ENCODE measurements around the gene CEP89. TPM values are rescaled to one million over a fixed set of nuclear protein-coding genes. Genes with fewer than 3 reads are reported as not detected.
"Not testable (repeated sequence)": the region's sequence is repeated elsewhere in the genome, so short reads cannot be mapped to it uniquely, and the experiment has no call there.

CEP89 gene
- total RNA-seq, 2 experiments from 2014 or later, result 15.6 to 21.0 TPM

DNA sequence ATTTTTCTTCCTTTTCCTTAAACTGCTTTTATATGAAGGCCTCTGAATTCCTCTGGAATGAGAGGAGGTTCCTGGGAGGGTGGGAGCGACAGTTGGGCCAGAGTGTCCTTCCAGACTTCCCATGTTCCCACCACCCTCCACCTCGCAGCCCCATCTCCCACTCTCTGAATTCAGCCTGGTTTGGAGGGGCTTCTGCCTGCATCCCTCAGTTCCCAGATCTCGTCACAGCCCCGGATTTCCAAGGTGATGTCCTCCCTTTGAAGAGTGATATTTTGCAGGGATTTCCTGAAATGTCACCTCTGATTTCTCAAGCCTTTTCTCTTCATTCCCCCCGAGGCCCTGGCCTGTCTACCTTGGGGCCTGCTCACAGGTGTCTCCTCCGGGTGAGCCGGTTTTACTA lies 85.5 kb downstream of the CEP89 start:
- intact Hi-C loops (cut with micrococcal nuclease), result no loop called here
- H3K27me3 Mint-ChIP-seq, result no peaks in the 10 kb centered on the region
- H3K36me3 Mint-ChIP-seq, result peaks cover 11% of the 10 kb centered on the region
- peaks cover 5% of the 10 kb centered on the region for H3K9me3 Mint-ChIP-seq
- ChIA-PET CTCF (no interaction called here), POLR2A (no interaction called here)
- no peak overlapping the region for H3K4me3 Mint-ChIP-seq
- H3K4me1 Mint-ChIP-seq (ENCODE audit: low read depth), result no peaks in the 10 kb centered on the region
- no peak for DNase-seq
- no peak overlapping the region for H3K27ac Mint-ChIP-seq

DNA sequence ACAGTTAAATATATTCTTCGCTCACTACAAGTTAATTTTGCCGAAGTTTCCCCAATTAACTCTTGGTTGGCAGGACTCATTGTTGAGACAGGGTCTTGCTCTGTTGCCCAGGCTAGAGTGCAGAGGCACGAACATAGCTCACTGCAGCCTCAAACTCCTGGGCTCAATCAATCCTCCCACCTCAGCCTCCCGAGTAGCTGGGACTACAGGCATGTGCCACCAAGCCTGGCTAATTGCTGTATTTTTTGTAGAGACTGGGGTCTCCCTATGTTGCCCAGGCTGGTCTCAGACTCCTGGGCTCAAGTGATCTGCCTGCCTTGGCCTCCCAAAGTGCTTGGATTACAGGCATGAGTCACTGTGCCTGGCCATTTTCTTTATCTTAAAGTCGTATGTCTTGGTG lies 86.5 kb downstream of the CEP89 start:
- H3K9me3 Mint-ChIP-seq; CTCF ChIA-PET; DNase-seq; H3K4me1 Mint-ChIP-seq (ENCODE audit: low read depth); H3K4me3 Mint-ChIP-seq; POLR2A ChIA-PET; intact Hi-C loops (cut with micrococcal nuclease); H3K27ac Mint-ChIP-seq; H3K27me3 Mint-ChIP-seq; H3K36me3 Mint-ChIP-seq: not testable (repeated sequence)

DNA sequence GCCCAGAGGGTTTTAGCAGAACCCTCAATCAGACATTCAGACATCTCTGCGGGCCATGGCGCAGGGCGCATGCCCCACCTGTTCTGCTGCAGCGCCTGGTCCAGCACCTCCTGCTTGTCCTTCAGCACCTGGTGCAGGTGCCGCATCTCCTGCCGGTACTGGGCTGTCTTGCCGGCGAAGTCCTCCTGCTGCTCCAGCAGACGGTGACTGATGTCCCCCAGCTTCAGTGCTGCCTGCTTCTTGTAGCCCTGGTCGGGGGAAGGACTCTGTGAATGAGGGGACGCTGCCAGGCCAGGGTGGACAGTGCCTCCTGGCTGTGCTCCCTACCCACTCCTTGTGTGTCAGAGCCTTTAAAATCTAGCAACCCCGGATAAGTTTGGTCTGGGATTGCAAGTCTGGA lies 90.0 kb downstream of the CEP89 start:
- ChIA-PET POLR2A (no interaction called here), CTCF (no interaction called here)
- Mint-ChIP-seq H3K9me3 (no peaks in the 10 kb centered on the region), H3K4me1 (ENCODE audit: low read depth) (no peaks in the 10 kb centered on the region), H3K36me3 (peaks cover 7% of the 10 kb centered on the region), H3K4me3 (no peak overlapping the region), H3K27ac (no peak overlapping the region), H3K27me3 (no peaks in the 10 kb centered on the region)
- intact Hi-C loops (cut with micrococcal nuclease), result no loop called here
- no peak for DNase-seq

DNA sequence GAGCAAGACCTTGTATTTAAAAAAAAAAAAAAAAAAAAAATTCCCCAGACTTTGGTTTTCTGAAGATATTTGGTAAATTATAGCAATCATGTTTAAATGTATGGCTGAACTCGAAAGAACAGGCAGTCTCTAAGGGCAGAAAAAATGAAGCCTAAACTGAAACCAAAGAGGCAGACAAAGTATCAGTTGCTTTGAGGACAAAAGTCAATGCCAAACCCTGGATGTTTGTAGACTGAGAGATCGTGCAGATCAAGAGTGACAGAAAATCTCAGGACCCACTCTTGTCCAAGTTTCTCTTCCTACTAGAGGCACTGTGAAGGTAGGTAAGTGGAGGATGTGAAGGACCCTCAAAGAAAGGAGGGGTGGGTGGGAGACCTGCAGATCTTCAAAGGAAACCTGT lies 91.1 kb downstream of the CEP89 start:
- CTCF ChIA-PET, result no interaction called here
- H3K4me3 Mint-ChIP-seq, result no peak overlapping the region

DNA sequence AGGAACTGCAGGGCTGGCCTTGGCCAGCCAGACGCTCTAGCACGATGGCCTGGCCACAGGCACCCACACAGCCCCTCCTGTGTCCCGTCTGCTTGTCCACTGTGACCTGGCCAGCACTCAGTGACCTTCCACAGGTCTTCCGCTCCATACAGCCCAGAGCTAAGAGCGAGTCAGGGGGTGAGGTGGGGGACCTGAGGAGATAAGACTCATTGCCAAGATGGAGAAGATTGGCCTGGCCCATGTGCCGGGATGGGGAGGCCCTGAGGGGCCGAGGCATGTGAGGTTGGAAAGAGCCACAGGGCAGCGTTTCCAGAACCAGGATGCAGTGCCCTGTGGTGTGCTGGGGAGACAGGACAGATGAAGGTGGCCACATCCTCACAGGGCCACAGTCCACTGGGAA lies 92.0 kb downstream of the CEP89 start:
- Mint-ChIP-seq H3K36me3 (no peaks in the 10 kb centered on the region), H3K27me3 (no peaks in the 10 kb centered on the region), H3K4me1 (ENCODE audit: low read depth) (no peaks in the 10 kb centered on the region), H3K27ac (no peak overlapping the region), H3K4me3 (no peak overlapping the region), H3K9me3 (no peaks in the 10 kb centered on the region)
- intact Hi-C loops (cut with micrococcal nuclease), result no loop called here
- CTCF ChIA-PET, result no interaction called here
- DNase-seq, result no peak
- POLR2A ChIA-PET, result no interaction called here

More for the DNA sequence above, 91.1 kb downstream of the CEP89 start:
- Mint-ChIP-seq H3K27me3 (no peaks in the 10 kb centered on the region), H3K27ac (no peak overlapping the region), H3K9me3 (no peaks in the 10 kb centered on the region), H3K4me1 (ENCODE audit: low read depth) (no peaks in the 10 kb centered on the region), H3K36me3 (peaks cover 2% of the 10 kb centered on the region)
- intact Hi-C loops (cut with micrococcal nuclease), result no loop called here
- POLR2A ChIA-PET, result no interaction called here
- DNase-seq, result no peak

DNA sequence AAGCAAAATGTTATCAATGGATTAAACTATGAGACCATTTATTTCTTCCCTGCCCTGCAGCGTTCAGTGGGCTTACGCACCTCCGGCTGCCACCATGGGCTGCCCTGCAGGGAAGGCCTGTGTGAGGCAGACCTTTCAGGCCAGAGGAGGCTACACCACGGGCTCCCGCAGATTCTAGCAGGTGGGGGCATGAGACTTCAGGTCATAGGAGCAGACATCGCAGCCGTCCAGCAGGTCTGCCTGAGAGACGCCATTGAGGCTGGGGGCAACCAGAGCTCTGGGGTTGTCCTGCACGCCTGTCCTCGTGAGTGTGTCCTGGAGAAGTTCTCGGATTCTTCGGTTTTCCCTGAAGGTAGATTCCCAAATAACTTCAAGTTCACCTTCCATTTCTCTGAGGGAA lies 92.8 kb downstream of the CEP89 start:
- ChIA-PET POLR2A (no interaction called here), CTCF (no interaction called here)
- Mint-ChIP-seq H3K27ac (no peak overlapping the region), H3K9me3 (no peaks in the 10 kb centered on the region), H3K27me3 (no peaks in the 10 kb centered on the region), H3K36me3 (no peaks in the 10 kb centered on the region), H3K4me3 (no peak overlapping the region), H3K4me1 (ENCODE audit: low read depth) (no peaks in the 10 kb centered on the region)
- intact Hi-C loops (cut with micrococcal nuclease), result no loop called here
- DNase-seq, result no peak

DNA sequence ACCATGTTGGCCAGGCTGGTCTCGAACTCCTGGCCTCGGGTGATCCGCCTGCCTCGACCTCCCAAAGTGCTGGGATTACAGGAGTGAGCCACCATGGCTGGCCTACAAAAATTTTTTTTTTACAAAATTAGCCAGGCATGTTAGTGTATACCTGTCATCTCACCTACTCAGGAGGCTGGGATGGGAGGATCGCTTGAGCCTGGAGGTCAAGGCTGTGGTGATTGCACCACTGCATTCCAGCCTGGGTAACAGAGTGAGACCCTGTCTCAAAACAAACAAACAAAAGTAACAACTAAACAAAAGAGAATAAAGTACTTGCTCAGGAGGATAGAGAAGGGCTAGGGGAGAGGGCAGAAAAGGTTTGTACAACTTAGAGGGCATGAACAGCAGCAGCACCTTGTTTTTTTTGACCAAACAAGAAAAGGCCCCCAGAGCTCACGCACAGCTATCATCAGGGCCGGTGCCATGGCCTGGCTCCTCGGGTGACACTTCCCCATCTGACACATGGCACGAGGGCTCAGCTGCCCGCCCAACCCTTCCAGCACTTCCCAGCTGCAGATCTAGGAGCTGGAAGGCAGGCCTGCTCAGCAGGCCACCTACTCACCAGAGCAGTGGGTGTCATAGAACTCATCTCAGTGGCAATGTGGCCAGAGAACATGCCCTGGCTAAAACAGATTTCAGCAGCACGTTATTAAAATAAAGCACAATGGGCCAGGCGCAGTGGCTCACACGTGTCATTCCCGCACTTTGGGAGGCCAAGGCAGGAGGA lies 93.6 kb downstream of the CEP89 start:
- H3K4me1 Mint-ChIP-seq (ENCODE audit: low read depth), result no peaks in the 10 kb centered on the region
- no peak overlapping the region for H3K4me3 Mint-ChIP-seq
- POLR2A ChIA-PET, result no interaction called here
- intact Hi-C loops (cut with micrococcal nuclease), result no loop called here
- no peak for DNase-seq
- CTCF ChIA-PET, result no interaction called here
- H3K36me3 Mint-ChIP-seq, result no peaks in the 10 kb centered on the region
- no peaks in the 10 kb centered on the region for H3K9me3 Mint-ChIP-seq
- no peaks in the 10 kb centered on the region for H3K27me3 Mint-ChIP-seq
- H3K27ac Mint-ChIP-seq, result no peak overlapping the region

DNA sequence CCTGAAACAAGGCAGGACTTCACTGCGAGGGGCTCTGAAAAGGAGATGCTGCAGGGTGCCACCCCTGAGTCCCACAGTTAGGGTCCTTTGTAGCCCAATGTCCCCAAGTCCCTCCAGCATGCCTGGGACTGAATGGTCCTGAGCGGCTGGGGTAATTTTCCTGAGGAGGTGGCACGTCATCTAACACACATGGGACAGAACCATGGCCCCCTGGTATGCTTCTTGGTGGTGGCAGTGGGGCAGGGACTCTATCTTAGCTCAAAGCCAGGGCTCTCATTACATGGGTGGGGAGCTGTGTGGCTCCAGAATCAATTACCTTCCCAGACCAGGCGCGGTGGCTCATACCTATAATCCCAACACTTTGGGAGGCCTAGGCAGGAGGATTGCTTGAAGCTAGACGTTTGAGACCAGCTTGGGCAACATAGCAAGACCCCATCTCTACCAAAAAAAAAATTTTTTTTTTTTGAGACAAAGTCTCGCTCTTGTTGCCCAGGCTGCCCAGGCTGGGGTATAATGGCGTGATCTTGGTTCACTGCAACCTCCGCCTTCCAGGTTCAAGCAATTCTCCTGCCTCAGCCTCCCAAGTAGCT lies 94.3 kb downstream of the CEP89 start:
- CTCF ChIA-PET, result no interaction called here
- Mint-ChIP-seq H3K4me1 (ENCODE audit: low read depth) (no peaks in the 10 kb centered on the region), H3K36me3 (no peaks in the 10 kb centered on the region), H3K9me3 (no peaks in the 10 kb centered on the region), H3K4me3 (no peak overlapping the region), H3K27ac (no peak overlapping the region), H3K27me3 (no peaks in the 10 kb centered on the region)
- intact Hi-C loops (cut with micrococcal nuclease), result no loop called here
- no peak for DNase-seq
- POLR2A ChIA-PET, result no interaction called here

DNA sequence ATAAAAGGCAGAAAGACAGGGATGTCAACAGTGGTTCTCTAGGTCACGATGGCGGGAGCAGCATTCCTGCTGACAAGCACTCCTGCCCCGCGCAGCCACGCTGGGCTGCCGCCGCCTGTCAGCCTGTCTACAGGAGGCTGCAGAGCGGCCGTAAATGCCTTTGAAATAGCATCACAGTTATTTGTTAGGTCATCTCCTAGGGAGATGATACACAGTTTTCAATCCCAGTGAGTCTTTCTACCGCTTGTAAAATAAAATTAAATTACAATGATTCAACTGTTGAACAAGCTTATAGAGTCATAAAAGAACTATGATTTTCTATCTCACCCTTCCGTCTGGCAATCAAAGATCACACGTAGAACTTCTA lies 94.9 kb downstream of the CEP89 start:
- Mint-ChIP-seq H3K27ac (no peak overlapping the region), H3K9me3 (no peaks in the 10 kb centered on the region), H3K4me1 (ENCODE audit: low read depth) (no peaks in the 10 kb centered on the region), H3K27me3 (no peaks in the 10 kb centered on the region), H3K4me3 (no peak overlapping the region), H3K36me3 (no peaks in the 10 kb centered on the region)
- CTCF ChIA-PET, result no interaction called here
- intact Hi-C loops (cut with micrococcal nuclease), result no loop called here
- no peak for DNase-seq
- POLR2A ChIA-PET, result no interaction called here

DNA sequence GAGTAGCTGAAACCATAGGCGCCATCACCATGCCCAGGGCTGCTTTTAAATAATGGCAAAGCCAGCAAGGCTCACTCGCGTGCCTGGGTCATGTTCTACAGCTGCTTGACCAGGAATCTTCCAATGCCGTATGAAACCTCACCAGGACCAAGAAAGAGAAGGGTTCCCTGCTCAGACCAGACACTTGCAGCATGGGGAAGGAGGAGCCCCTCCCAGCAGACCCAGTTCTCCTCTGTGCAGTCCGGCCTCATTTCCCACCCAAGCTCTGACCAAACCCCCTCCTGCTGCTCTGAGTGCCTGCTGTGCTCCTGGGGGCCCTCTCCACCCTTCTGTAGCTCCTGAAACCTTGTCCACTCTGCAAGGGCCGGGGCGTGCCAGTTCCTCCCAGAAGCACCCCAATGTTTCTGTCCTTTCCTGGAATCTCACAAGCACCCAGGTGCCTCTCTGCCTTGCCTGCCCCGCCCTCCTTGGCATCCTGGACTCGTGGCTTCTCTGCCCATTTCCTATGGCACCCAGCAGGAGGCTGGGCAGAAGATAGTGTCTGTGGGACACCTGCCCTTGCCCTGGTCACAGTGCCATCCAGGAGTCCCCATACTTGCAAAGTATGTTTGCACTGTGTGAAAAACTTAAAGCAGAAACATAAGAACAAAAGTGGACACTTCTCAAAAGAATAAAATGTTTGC lies 95.4 kb downstream of the CEP89 start:
- intact Hi-C loops (cut with micrococcal nuclease), result no loop called here
- H3K9me3 Mint-ChIP-seq, result no peaks in the 10 kb centered on the region
- CTCF ChIA-PET, result no interaction called here
- H3K27ac Mint-ChIP-seq, result no peak overlapping the region
- H3K36me3 Mint-ChIP-seq, result no peaks in the 10 kb centered on the region
- H3K4me3 Mint-ChIP-seq, result no peak overlapping the region
- POLR2A ChIA-PET, result no interaction called here
- H3K27me3 Mint-ChIP-seq, result no peaks in the 10 kb centered on the region
- no peak for DNase-seq
- H3K4me1 Mint-ChIP-seq (ENCODE audit: low read depth), result no peaks in the 10 kb centered on the region

DNA sequence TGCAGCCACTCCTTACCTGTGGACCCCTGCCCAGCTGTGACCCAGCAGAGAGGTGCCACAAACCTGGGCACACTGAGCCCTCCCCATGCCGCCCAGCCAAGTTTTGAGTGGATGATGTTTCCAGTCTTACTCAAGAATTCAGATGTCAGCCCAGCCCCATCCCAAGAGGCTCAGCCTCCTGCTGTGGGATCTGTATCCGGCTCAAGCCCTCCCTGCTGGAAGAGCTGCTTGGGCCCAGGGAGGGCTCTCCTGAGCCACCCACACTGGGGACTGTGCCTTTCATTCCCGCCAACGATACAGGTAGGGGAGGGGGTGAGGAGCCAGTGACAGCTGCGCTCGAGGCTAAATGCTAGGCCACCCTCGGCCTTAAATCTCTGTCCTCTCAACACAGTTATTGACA lies 96.3 kb downstream of the CEP89 start:
- H3K4me3 Mint-ChIP-seq, result no peak overlapping the region
- H3K27ac Mint-ChIP-seq, result no peak overlapping the region
- no peaks in the 10 kb centered on the region for H3K9me3 Mint-ChIP-seq
- no peaks in the 10 kb centered on the region for H3K4me1 Mint-ChIP-seq (ENCODE audit: low read depth)
- no peaks in the 10 kb centered on the region for H3K36me3 Mint-ChIP-seq
- POLR2A ChIA-PET, result no interaction called here
- no peak for DNase-seq
- H3K27me3 Mint-ChIP-seq, result no peaks in the 10 kb centered on the region
- CTCF ChIA-PET, result no interaction called here
- intact Hi-C loops (cut with micrococcal nuclease), result no loop called here

DNA sequence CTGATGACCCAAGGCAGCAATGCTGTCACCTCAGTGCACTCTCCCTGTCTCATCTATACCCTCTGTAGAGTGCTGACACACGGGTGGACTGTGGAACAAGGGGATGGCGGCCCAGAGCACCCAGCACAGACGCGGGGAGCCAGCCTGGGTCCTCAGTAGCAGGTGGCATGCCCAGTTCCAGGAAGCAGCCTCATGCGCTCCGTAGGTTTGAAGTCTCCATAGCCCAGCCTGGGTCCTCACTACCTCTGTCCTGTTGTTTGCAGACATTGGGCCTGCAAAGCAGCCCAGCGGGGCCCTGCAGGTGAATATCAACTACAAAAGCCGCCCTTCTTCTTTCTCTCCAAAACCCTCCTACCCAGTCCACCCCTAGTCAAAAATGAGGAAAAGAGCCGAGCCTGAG lies 97.2 kb downstream of the CEP89 start:
- H3K9me3 Mint-ChIP-seq, result no peaks in the 10 kb centered on the region
- intact Hi-C loops (cut with micrococcal nuclease), result no loop called here
- no peak overlapping the region for H3K4me3 Mint-ChIP-seq
- ChIA-PET POLR2A (no interaction called here), CTCF (no interaction called here)
- no peak for DNase-seq
- H3K4me1 Mint-ChIP-seq (ENCODE audit: low read depth), result no peaks in the 10 kb centered on the region
- H3K27me3 Mint-ChIP-seq, result no peaks in the 10 kb centered on the region
- no peak overlapping the region for H3K27ac Mint-ChIP-seq
- H3K36me3 Mint-ChIP-seq, result no peaks in the 10 kb centered on the region

DNA sequence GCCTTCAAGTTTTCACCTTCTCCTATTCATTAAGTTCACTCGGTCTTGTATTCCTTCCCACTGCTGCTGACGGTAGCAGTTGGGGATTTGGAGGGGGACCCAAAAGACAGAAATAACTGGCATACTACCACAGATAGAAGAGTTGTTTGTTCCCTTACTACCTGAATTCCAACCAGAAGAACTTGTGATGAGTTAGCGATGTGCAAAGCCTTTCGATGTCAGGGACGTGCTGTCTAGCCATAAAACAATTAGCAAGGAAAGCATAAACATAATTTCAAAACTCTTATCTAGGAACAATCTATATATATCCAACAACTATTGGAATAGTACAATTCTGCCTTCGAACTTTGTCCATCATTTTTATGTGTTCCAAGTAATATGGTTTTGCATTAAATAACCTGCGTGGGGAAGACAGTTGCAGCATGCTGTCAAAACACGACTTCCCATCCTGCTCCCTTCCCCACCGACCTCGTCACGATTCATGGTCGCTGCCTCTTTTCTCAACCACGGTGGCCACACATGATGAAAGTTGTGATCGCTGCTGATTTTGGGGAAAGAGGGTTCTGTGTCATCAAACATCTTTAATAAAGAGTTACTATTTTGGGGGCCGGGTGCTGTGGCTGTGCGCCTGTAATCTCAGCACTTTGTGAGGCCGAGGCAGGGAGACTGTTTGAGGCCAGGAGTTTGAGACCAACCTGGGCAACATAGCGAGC lies 98.4 kb downstream of the CEP89 start:
- CTCF ChIA-PET, result no interaction called here
- DNase-seq, result peak; percentile 30

More for the DNA sequence above, 98.4 kb downstream of the CEP89 start:
- Mint-ChIP-seq H3K27ac (no peak overlapping the region), H3K4me1 (ENCODE audit: low read depth) (no peaks in the 10 kb centered on the region), H3K27me3 (no peaks in the 10 kb centered on the region), H3K4me3 (no peak overlapping the region), H3K9me3 (no peaks in the 10 kb centered on the region), H3K36me3 (no peaks in the 10 kb centered on the region)
- intact Hi-C loops (cut with micrococcal nuclease), result no loop called here
- POLR2A ChIA-PET, result no interaction called here
